ENCODE results near the gene SMIM12. TPM values are rescaled to one million over a fixed set of nuclear protein-coding genes. Genes with fewer than 3 reads are reported as not detected.

SMIM12 gene
- total RNA-seq (2022) (40.2 and 41.4 TPM in 2 replicates), Bru-seq, nascent RNA (percentile 84 among the genes with signal in this experiment), BruChase-seq, experiment 1, labeled RNA remaining after a 6-hour chase (percentile 89 among the genes with signal in this experiment), BruChase-seq, experiment 2, labeled RNA remaining after a 2-hour chase (percentile 90 among the genes with signal in this experiment)
- long read RNA-seq, transcript SMIM12-202 (2 exons, 897 nt): minor isoform, 9 of 67 reads
- long read RNA-seq, transcript SMIM12-206 (2 exons, 3,454 nt): major isoform, 51 of 67 reads
- long read RNA-seq, partial matches to known transcripts: 0 of 67 reads
- long read RNA-seq, other reads (novel, unspliced or antisense): 7 of 67 reads

- H3K36me3 Mint-ChIP-seq (ENCODE audit: insufficient read depth, unreplicated experiment): peaks cover 19% of the 10 kb centered on the region
- intact Hi-C loops (cut with micrococcal nuclease): loop anchor here (10.0 kb wide), 1 partner anchor 175 kb away; no protein-coding TSS in a partner anchor
- CTCF ChIA-PET: interaction anchor here (0.6 to 2.1 kb wide), 27 partner anchors 9 to 1858 kb away, joined by 3 to 23 read pairs (median 4); partner anchors contain the start of genes GJB3 and GJB5
- peak within 1 kb of the TSS; percentile 79 for H3K27ac Mint-ChIP-seq (ENCODE audit: low read depth, unreplicated experiment)
- no peaks in the 10 kb centered on the region for H3K9me3 Mint-ChIP-seq (ENCODE audit: unreplicated experiment)
- peaks cover 9% of the 10 kb centered on the region for H3K27me3 Mint-ChIP-seq (ENCODE audit: insufficient read depth, unreplicated experiment)
- POLR2A ChIA-PET: interaction anchor here (0.6 to 2.2 kb wide), 22 partner anchors 9 to 1529 kb away, joined by 3 to 21 read pairs (median 4); partner anchors contain the start of genes GJB5, TMEM35B, ZMYM1 and ZMYM6
- no TSS peak for BruUV-seq (replicated peaks)
- peak; percentile 79 for TF ChIP-seq CTCF (IDR thresholded peaks at IDR 0.05; ENCODE audit: unreplicated experiment)
- DNase-seq (ENCODE audit: unreplicated experiment): peak; percentile 95
- H3K4me3 Mint-ChIP-seq (ENCODE audit: unreplicated experiment): peak within 1 kb of the TSS; percentile 93
- peaks cover 16% of the 10 kb centered on the region for H3K4me1 Mint-ChIP-seq (ENCODE audit: insufficient read depth, unreplicated experiment)
These were observed at the start of gene SMIM12 for GRCh38 chr1:34859446-34860200. Gene SMIM12 (minus strand): TSS chr1:34859749. CDS start chr1:34855977, 3,772 bp downstream.

GRCh38 chr1:34908369-34908768 is 48.8 kb upstream of the SMIM12 start:
- Mint-ChIP-seq H3K9me3 (ENCODE audit: unreplicated experiment) (no peaks in the 10 kb centered on the region), H3K4me1 (ENCODE audit: insufficient read depth, unreplicated experiment) (no peaks in the 10 kb centered on the region), H3K4me3 (ENCODE audit: unreplicated experiment) (no peak overlapping the region), H3K36me3 (ENCODE audit: insufficient read depth, unreplicated experiment) (no peaks in the 10 kb centered on the region), H3K27me3 (ENCODE audit: insufficient read depth, unreplicated experiment) (peaks cover 16% of the 10 kb centered on the region), H3K27ac (ENCODE audit: low read depth, unreplicated experiment) (no peak overlapping the region)
- ChIA-PET CTCF (no interaction called here), POLR2A (no interaction called here)
- no peak for DNase-seq (ENCODE audit: unreplicated experiment)
- no TSS peak for BruUV-seq (replicated peaks)
- TF ChIP-seq CTCF (IDR thresholded peaks at IDR 0.05; ENCODE audit: unreplicated experiment): no peak
- intact Hi-C loops (cut with micrococcal nuclease): no loop called here

- Mint-ChIP-seq H3K27ac (ENCODE audit: low read depth, unreplicated experiment) (no peak overlapping the region), H3K36me3 (ENCODE audit: insufficient read depth, unreplicated experiment) (no peaks in the 10 kb centered on the region), H3K27me3 (ENCODE audit: insufficient read depth, unreplicated experiment) (peaks cover 18% of the 10 kb centered on the region), H3K4me1 (ENCODE audit: insufficient read depth, unreplicated experiment) (no peaks in the 10 kb centered on the region), H3K9me3 (ENCODE audit: unreplicated experiment) (no peaks in the 10 kb centered on the region), H3K4me3 (ENCODE audit: unreplicated experiment) (no peak overlapping the region)
- BruUV-seq (replicated peaks): no TSS peak
- peak; percentile 17 for DNase-seq (ENCODE audit: unreplicated experiment)
- intact Hi-C loops (cut with micrococcal nuclease): no loop called here
- no peak for TF ChIP-seq CTCF (IDR thresholded peaks at IDR 0.05; ENCODE audit: unreplicated experiment)
- ChIA-PET CTCF (interaction anchor here (0.7 to 1.1 kb wide), 3 partner anchors 8 to 1854 kb away, joined by 3 read pairs; no protein-coding TSS in a partner anchor), POLR2A (no interaction called here)
These were observed 48.0 kb upstream of the SMIM12 start for GRCh38 chr1:34907487-34908090.

GRCh38 chr1:34906756-34907155 is 47.2 kb upstream of the SMIM12 start:
- DNase-seq (ENCODE audit: unreplicated experiment): no peak
- Mint-ChIP-seq H3K4me3 (ENCODE audit: unreplicated experiment) (no peak overlapping the region), H3K36me3 (ENCODE audit: insufficient read depth, unreplicated experiment) (no peaks in the 10 kb centered on the region), H3K27me3 (ENCODE audit: insufficient read depth, unreplicated experiment) (peaks cover 27% of the 10 kb centered on the region), H3K4me1 (ENCODE audit: insufficient read depth, unreplicated experiment) (no peaks in the 10 kb centered on the region), H3K9me3 (ENCODE audit: unreplicated experiment) (no peaks in the 10 kb centered on the region), H3K27ac (ENCODE audit: low read depth, unreplicated experiment) (no peak overlapping the region)
- TF ChIP-seq CTCF (IDR thresholded peaks at IDR 0.05; ENCODE audit: unreplicated experiment): no peak
- ChIA-PET CTCF (interaction anchor here (0.7 to 1.1 kb wide), 2 partner anchors 8 to 1853 kb away, joined by 3 read pairs; no protein-coding TSS in a partner anchor), POLR2A (no interaction called here)
- intact Hi-C loops (cut with micrococcal nuclease): no loop called here
- no TSS peak for BruUV-seq (replicated peaks)
